Measurements from ENCODE around the gene NLGN1.

Gene NLGN1

GRCh38 chr3:174247687-174248152 lies 850.2 kb downstream of the NLGN1 start:
- no peak for DNase-seq

- DNase-seq = no peak
Observed at GRCh38 chr3:174251681-174252080, 854.1 kb downstream of the NLGN1 start.

DNA sequence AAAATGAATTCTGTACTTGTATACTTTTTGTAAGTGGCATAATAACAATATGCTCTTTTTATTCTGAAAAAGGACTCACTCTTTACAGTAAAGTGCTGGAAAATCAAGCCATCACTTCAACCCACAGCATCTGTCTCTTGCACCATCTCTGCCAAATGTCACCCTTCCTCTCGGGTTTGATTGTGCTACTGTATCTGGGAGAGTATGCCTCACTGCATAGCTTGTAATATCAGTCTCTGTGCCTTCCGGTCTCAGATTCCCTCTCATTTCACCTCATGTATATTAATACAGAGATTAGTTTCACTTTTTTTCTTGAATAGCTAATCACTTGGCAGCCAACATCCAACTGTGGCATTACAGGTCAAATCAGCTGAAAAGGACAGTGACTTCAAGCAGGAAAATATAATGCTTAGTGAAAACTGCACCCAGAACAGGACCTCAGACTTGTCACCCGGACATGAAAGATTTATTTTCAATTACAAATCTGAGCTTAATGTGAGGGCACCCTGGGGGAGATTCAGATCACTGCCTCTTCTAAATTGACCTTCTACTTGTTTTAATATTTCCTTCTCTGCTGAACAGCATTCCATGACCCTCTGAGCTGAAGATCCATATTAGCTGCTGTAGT lies 855.8 kb downstream of the NLGN1 start:
- DNase-seq = no peak

GRCh38 chr3:174253940-174254339 lies 856.4 kb downstream of the NLGN1 start:
- no peak for DNase-seq

DNA sequence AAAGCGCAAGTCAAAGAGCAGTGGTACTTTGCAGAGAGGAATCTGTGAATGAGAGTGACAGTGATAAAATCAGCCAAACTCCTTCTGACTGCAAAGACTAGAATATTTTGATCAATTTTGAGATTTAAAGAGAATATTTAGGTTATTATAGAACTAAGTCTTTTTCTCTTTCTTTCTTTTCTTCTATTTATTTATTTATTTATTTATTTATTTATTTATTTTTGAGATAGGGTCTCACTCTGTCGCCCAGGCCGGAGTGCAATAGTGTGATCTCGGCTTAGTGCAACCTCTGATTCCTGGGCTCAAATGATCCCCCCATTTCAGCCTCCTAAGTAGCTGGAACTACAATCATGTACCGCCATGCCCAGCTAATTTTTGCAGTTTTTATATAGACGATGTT lies 857.9 kb downstream of the NLGN1 start:
- no peak for DNase-seq

DNA sequence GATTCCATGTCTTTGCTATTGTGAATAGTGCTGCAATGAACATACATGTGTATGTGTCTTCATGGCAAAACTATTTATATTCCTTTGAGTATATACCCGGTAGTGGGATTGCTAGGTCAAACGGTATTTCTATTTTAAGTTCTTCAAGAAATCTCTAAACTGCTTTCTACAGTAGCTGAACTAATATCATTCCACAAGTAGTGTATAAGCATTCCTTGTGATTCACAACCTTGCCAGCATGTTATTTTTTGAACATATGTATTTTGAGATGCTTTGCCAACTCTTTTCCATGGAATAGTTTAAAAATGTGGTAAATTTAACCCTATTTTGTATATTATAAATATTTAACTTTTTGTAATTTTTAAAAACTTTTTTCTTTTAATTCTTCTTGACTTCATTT lies 868.9 kb downstream of the NLGN1 start:
- no peak for DNase-seq

GRCh38 chr3:174268061-174268460 lies 870.5 kb downstream of the NLGN1 start:
- DNase-seq = no peak

DNA sequence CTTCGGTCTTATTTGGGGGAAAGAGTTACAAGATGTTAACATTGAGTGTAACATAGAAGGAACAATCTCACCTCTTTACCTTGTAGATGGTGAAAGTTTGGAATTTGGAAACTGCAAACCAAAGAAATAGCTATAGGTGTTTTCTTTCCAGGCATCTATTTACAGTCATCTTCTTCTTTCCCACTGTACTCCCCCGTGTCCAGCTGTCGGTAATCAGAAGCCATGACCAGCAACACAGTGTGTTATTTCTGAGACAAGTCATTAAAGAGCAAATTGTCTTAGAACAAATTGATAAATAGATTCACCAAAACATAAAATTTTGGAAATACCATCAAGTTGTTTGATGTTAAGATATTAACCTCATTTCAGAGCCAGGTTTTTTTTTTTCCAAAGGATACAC lies 871.0 kb downstream of the NLGN1 start:
- no peak for DNase-seq

GRCh38 chr3:174270841-174271240 lies 873.3 kb downstream of the NLGN1 start:
- no peak for DNase-seq

GRCh38 chr3:174275336-174275735 lies 877.8 kb downstream of the NLGN1 start:
- DNase-seq = no peak

GRCh38 chr3:174276826-174277225 lies 879.3 kb downstream of the NLGN1 start:
- no peak for DNase-seq

- DNase-seq = no peak
Observed at GRCh38 chr3:174278094-174278493, 880.5 kb downstream of the NLGN1 start.

GRCh38 chr3:174280186-174280585 lies 882.6 kb downstream of the NLGN1 start:
- no peak for DNase-seq

DNA sequence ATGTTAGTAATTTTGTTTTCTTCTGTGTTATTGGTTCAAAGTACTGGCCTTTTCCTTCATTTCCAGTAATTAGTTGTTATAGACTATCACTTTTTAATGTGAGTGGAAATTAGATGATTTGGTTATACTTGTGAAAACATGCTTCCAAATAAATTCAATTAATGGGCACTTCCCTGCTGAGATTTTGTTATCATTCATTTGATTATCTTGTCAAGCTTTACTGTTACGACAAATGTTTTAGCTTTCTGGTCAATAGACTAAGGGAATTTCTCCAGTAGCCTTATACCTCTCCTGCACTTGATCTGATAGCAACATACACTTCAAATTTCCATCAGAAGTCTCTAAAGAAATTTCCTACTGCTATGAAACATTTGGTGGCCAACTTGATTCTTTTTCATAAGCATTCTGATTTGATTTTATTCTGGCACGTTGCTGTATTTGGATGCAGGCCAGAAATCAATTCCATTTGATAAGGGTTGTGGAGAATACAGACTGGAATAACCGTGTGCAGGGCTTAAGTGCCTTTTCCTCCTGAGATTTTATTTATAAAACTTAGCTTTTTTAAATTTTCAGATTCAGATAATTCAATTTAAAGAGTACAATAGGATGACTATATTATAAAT lies 887.8 kb downstream of the NLGN1 start:
- DNase-seq = no peak

- no peak for DNase-seq
Observed at GRCh38 chr3:174287705-174288104, 890.2 kb downstream of the NLGN1 start.

DNA sequence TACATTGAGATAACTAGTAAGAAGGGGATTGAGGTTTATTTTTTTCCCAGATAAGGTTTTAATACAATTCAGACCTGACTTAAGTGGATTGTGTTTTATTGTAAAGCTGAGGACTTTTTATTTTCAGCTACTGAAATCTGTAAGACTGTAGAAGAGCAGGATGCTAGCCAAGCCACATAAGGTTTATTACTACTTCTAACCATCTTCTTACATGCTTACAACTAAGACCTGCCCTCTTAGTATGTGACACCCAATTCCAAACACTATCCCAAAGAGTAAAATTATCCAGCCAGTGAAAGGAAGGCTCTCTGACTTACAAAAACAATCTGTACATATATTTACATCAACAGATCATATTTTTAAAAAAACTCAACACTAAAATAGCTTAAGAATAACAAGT lies 897.1 kb downstream of the NLGN1 start:
- DNase-seq = no peak

GRCh38 chr3:174295306-174296092 lies 898.0 kb downstream of the NLGN1 start:
- DNase-seq = no peak

GRCh38 chr3:174302746-174303315 lies 905.3 kb downstream of the NLGN1 start:
- no peak for DNase-seq

DNA sequence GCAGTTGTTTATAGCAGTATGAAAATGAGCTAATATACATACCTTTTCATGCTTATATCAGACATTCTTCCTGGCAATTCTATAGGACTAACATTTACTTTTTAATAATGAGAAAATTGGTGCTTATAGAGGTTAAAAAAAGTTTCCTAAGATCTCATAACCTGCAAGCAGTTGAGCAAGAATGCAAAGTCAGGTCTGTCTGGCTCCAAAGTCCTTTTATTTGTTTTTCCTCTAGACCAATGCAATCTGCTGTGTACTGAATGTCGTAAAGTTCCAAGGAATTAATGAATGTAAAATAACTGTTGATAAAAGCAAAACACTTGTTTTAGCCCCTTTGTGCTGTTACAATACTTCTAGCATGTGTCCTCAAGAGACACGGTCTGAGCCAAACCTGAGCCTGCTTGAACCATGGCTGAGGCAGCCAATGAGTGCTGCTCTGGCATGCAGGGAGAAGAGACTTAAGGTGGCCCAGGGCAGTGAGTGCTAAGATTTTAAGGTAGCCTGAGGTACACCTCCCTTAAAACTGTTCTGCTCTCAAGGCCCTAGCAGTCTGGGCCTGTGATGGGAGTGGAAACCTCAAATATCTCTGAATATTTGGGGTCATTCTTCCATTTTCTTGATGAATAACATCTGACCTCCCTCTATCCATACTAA lies 906.5 kb downstream of the NLGN1 start:
- DNase-seq = no peak

GRCh38 chr3:174308736-174309135 lies 911.2 kb downstream of the NLGN1 start:
- no peak for DNase-seq

DNA sequence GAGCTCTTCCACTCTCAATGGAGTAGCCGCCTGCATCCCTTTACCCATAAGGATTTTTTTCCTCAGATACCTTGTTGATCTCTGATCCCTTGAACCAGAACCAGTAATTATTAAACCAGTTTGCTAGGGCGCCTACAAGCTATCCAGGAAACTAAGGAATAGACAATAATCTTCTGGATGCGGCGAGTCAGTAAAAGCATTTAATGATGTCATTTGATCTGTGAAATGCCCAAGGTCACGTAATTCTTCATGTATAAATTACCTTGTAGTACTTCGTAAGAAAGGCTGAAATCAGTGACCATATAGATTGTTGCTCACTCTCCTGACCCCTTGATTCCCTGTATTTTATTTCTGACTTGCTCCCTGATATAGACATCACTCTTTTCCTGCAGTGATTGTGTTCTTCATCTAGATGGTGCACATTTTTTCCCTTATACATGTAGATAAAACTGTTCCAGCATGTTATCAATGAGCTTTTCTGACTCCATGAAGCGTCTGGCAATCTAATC lies 913.0 kb downstream of the NLGN1 start:
- no peak for DNase-seq

- no peak for DNase-seq
Observed at GRCh38 chr3:174315225-174315624, 917.7 kb downstream of the NLGN1 start.

DNA sequence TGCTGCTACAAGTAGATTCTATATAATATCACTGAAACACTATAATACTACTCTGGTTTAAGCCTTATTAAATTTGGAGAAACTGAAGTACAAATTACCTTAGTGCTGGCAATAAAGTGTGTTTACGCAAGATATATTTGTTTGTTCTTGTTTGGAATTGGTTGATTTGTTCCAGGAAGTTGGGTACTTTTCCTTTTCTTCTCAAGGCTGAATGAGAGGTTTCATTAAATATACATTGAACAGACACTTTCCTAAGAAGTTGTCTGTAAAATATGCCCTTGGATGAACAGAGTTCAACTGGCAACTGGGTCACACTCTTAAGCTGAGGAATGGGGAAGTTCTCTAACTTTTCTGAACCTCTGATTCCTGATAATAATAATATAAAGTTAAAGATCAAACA lies 919.5 kb downstream of the NLGN1 start:
- no peak for DNase-seq
